Body of pancreas (tissue), 4 donors: Measurements from ENCODE around the gene TMCO4.

ENCODE experiments used
- CTCF ChIP-seq, 7 experiments: fragments of 450-650 bp in 4 of 7; fragments of 200-600 bp in 3 of 7; sonication (generic) in 3 of 7; IDR thresholded peaks; one replicate each; pipeline ENCODE4 v1.5.1; 2016 to 2019; ENCODE audit warnings: antibody characterized with exemption in 7 of 7
- POLR2A ChIP-seq, 3 donors: fragments of 450-650 bp; IDR thresholded peaks; one replicate each; pipeline ENCODE4 v1.6.1; 2016; ENCODE audit warnings: antibody characterized with exemption in 3 of 3, mild to moderate bottlenecking in 2 of 3

- no peak for TF ChIP-seq CTCF (IDR thresholded peaks at IDR 0.05)
- no peak for TF ChIP-seq POLR2A (IDR thresholded peaks at IDR 0.05)
Observed at GRCh38 chr1:19793360-19794046, 6.2 kb downstream of the TMCO4 start.
